ENCODE results near the gene TM4SF20.
"Not testable (repeated sequence)": the region's sequence is repeated elsewhere in the genome, so short reads cannot be mapped to it uniquely, and the experiment has no call there.

TM4SF20 gene

DNA sequence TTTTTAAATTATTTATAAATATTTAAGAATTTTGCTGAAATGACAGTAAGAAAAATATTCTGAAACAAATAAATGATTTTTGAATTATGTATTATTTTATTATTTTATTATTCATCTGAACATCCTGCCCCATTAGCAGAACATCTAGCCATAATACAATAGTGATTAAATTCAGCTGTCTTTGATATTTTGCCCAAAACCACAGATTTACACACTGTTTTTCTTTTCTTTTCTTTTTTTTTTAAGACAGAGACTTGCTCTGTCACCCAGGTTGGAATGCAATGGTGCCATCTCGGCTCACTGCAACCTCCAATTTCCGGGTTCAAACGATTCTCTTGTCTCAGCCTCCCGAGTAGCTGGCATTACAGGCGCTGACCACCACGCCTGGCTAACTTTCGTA, 10.6 kb upstream of the TM4SF20 start:
- Histone ChIP-seq H3K4me1 (ENCODE audit: control insufficient read depth in 2 of 2, insufficient read depth in 1 of 2, low read depth in 1 of 2, low read length in 2 of 2) (no peaks in the 10 kb centered on the region), H4K8ac (ENCODE audit: low read depth, low read length) (no peak overlapping the region), H3K18ac (ENCODE audit: low read length) (no peak overlapping the region), H3K9me3 (replicated peaks in 1 of 2; ENCODE audit: control insufficient read depth in 2 of 2, insufficient read depth in 1 of 2, low read depth in 1 of 2, low read length in 2 of 2) (no peaks in the 10 kb centered on the region), H3K14ac (ENCODE audit: low read length) (no peak overlapping the region), H3K23ac (ENCODE audit: low read depth, low read length, poor library complexity) (no peak overlapping the region), H2BK15ac (ENCODE audit: low read length) (no peak overlapping the region), H3K79me1 (ENCODE audit: low read depth, low read length) (no peaks in the 10 kb centered on the region), H3K36me3 (replicated peaks in 1 of 2; ENCODE audit: control insufficient read depth in 2 of 2, insufficient read depth in 2 of 2, low read length in 2 of 2) (no peaks in the 10 kb centered on the region), H2BK120ac (ENCODE audit: low read depth, low read length) (no peak overlapping the region), H3K27me3 (ENCODE audit: control insufficient read depth in 3 of 3, insufficient read depth in 3 of 3, low read depth in 1 of 3, low read length in 3 of 3) (no peaks in the 10 kb centered on the region), H3K9ac (ENCODE audit: low read depth, low read length, poor library complexity) (no peak overlapping the region), H2AK5ac (ENCODE audit: low read depth, low read length) (no peak overlapping the region), H3K4ac (ENCODE audit: low read length) (no peak overlapping the region), H3K27ac (replicated peaks; ENCODE audit: low read length) (no peak overlapping the region), H2BK12ac (ENCODE audit: low read length) (no peak overlapping the region), H2AFZ (ENCODE audit: low read length) (no peak overlapping the region), H3K4me2 (ENCODE audit: insufficient read depth, low read length, poor library complexity, severe bottlenecking) (no peak overlapping the region), H3K4me3 (ENCODE audit: low read length in 2 of 2) (no peak overlapping the region), H4K91ac (ENCODE audit: low read depth, low read length, poor library complexity) (no peak overlapping the region), H2BK5ac (ENCODE audit: low read length) (no peak overlapping the region)
- DNase-seq (ENCODE audit: low spot score): no peak
- WGBS, 2 donors (ENCODE audit: extremely low coverage in 2 of 2, insufficient read length in 2 of 2, insufficient replicate concordance in 1 of 2): no CpG with 5 or more reads among the region's 7 CpGs

DNA sequence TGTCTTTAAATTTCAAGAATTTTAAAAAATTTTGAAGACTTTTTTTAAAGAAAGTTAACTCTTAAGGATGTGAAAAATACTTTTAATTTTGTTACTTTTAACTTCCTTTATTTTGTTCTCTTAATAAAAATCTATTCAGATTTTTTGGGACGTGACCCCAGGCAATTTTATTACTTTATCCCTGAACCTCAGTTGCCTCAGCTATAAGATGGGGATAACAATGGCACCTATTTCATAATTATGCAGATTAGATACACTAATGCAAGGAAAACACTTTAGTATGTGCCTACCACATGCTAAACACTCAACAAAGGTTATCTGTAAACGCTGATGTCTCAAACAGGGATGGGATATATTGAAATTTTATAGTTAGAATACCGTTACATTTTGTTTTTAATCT, 10.1 kb upstream of the TM4SF20 start:
- no peak overlapping the region for H3K4me2 ChIP-seq (ENCODE audit: insufficient read depth, low read length, poor library complexity, severe bottlenecking)
- H3K4me1 ChIP-seq (ENCODE audit: control insufficient read depth in 2 of 2, insufficient read depth in 1 of 2, low read depth in 1 of 2, low read length in 2 of 2): no peaks in the 10 kb centered on the region
- H3K27ac ChIP-seq (replicated peaks; ENCODE audit: low read length): no peak overlapping the region
- H4K91ac ChIP-seq (ENCODE audit: low read depth, low read length, poor library complexity): no peak overlapping the region
- H2BK15ac ChIP-seq (ENCODE audit: low read length): no peak overlapping the region
- no peak overlapping the region for H3K9ac ChIP-seq (ENCODE audit: low read depth, low read length, poor library complexity)
- H2AFZ ChIP-seq (ENCODE audit: low read length): no peak overlapping the region
- H3K18ac ChIP-seq (ENCODE audit: low read length): no peak overlapping the region
- DNase-seq (ENCODE audit: low spot score): no peak
- H2AK5ac ChIP-seq (ENCODE audit: low read depth, low read length): no peak overlapping the region
- no peaks in the 10 kb centered on the region for H3K9me3 ChIP-seq (replicated peaks in 1 of 2; ENCODE audit: control insufficient read depth in 2 of 2, insufficient read depth in 1 of 2, low read depth in 1 of 2, low read length in 2 of 2)
- no peaks in the 10 kb centered on the region for H3K79me1 ChIP-seq (ENCODE audit: low read depth, low read length)
- no peak overlapping the region for H3K23ac ChIP-seq (ENCODE audit: low read depth, low read length, poor library complexity)
- no peaks in the 10 kb centered on the region for H3K36me3 ChIP-seq (replicated peaks in 1 of 2; ENCODE audit: control insufficient read depth in 2 of 2, insufficient read depth in 2 of 2, low read length in 2 of 2)
- H3K27me3 ChIP-seq (ENCODE audit: control insufficient read depth in 3 of 3, insufficient read depth in 3 of 3, low read depth in 1 of 3, low read length in 3 of 3): no peaks in the 10 kb centered on the region
- H3K4ac ChIP-seq (ENCODE audit: low read length): no peak overlapping the region
- no peak overlapping the region for H2BK120ac ChIP-seq (ENCODE audit: low read depth, low read length)
- no peak overlapping the region for H2BK12ac ChIP-seq (ENCODE audit: low read length)
- no CpG with 5 or more reads among the region's 3 CpGs for WGBS, 2 donors (ENCODE audit: extremely low coverage in 2 of 2, insufficient read length in 2 of 2, insufficient replicate concordance in 1 of 2)
- H2BK5ac ChIP-seq (ENCODE audit: low read length): no peak overlapping the region
- H3K14ac ChIP-seq (ENCODE audit: low read length): no peak overlapping the region
- no peak overlapping the region for H4K8ac ChIP-seq (ENCODE audit: low read depth, low read length)
- no peak overlapping the region for H3K4me3 ChIP-seq (ENCODE audit: low read length in 2 of 2)

DNA sequence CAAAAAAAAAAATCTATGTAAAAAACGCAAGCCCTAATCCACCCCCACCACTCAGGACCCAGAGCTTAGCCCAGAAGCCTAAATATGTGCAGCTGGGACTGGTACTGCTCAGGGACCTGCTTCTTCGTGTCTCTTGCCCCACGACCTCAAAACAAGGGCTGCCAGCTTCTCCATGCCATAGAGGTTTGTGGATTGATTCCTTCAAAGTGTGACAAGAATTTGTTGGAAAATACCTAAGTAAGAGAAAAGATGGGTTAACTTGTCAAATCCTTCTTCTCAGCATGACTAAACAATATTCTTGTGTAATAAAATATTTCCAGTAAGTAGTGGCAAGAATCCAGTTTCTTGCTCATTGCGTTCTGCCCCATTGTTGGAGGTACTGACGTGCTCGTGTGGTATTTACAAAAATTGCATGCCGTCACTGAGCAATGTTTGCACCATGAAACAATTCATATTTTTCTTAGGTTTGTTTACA, 9.5 kb upstream of the TM4SF20 start:
- H3K4me2 ChIP-seq (ENCODE audit: insufficient read depth, low read length, poor library complexity, severe bottlenecking): no peak overlapping the region
- H3K4me3 ChIP-seq (ENCODE audit: low read length in 2 of 2): no peak overlapping the region
- no peak overlapping the region for H4K91ac ChIP-seq (ENCODE audit: low read depth, low read length, poor library complexity)
- H4K8ac ChIP-seq (ENCODE audit: low read depth, low read length): no peak overlapping the region
- no peak overlapping the region for H2AFZ ChIP-seq (ENCODE audit: low read length)
- H3K23ac ChIP-seq (ENCODE audit: low read depth, low read length, poor library complexity): no peak overlapping the region
- H3K4ac ChIP-seq (ENCODE audit: low read length): no peak overlapping the region
- H3K27ac ChIP-seq (replicated peaks; ENCODE audit: low read length): no peak overlapping the region
- H3K79me1 ChIP-seq (ENCODE audit: low read depth, low read length): no peaks in the 10 kb centered on the region
- no peak overlapping the region for H3K14ac ChIP-seq (ENCODE audit: low read length)
- no peak overlapping the region for H2BK12ac ChIP-seq (ENCODE audit: low read length)
- no peaks in the 10 kb centered on the region for H3K27me3 ChIP-seq (ENCODE audit: control insufficient read depth in 3 of 3, insufficient read depth in 3 of 3, low read depth in 1 of 3, low read length in 3 of 3)
- WGBS, 2 donors (ENCODE audit: extremely low coverage in 2 of 2, insufficient read length in 2 of 2, insufficient replicate concordance in 1 of 2): no CpG with 5 or more reads among the region's 7 CpGs
- no peak overlapping the region for H2BK5ac ChIP-seq (ENCODE audit: low read length)
- no peak overlapping the region for H2BK15ac ChIP-seq (ENCODE audit: low read length)
- H2AK5ac ChIP-seq (ENCODE audit: low read depth, low read length): no peak overlapping the region
- no peaks in the 10 kb centered on the region for H3K36me3 ChIP-seq (replicated peaks in 1 of 2; ENCODE audit: control insufficient read depth in 2 of 2, insufficient read depth in 2 of 2, low read length in 2 of 2)
- H3K4me1 ChIP-seq (ENCODE audit: control insufficient read depth in 2 of 2, insufficient read depth in 1 of 2, low read depth in 1 of 2, low read length in 2 of 2): no peaks in the 10 kb centered on the region
- DNase-seq (ENCODE audit: low spot score): no peak
- H2BK120ac ChIP-seq (ENCODE audit: low read depth, low read length): no peak overlapping the region
- no peak overlapping the region for H3K18ac ChIP-seq (ENCODE audit: low read length)
- no peaks in the 10 kb centered on the region for H3K9me3 ChIP-seq (replicated peaks in 1 of 2; ENCODE audit: control insufficient read depth in 2 of 2, insufficient read depth in 1 of 2, low read depth in 1 of 2, low read length in 2 of 2)
- H3K9ac ChIP-seq (ENCODE audit: low read depth, low read length, poor library complexity): no peak overlapping the region

DNA sequence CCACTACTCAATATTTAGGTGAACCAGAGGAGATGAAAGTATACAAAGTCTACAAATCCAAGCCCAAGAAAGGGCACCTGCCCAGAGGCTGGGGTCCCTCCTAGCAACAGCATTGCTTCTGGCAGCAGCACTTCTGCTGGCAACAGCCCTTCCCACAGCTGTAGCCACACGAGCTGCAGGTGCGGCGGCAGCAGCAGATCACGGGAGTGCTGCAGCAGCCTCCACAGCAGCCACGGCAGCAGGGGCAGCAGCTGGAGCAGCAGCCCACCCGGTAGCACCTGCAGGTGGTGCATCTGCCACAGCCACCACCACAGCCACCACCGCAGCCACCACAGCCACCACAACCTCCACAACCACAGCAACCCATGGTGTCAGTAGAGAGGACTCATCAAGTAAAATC, 8.5 kb upstream of the TM4SF20 start, which contains the start of gene SCYGR1:
SCYGR1 (minus strand) TSS at position 367 of the 400 bp plus-strand sequence; CDS start at position 367, 0 bp downstream.
- not testable (repeated sequence) for H3K4me2 ChIP-seq (ENCODE audit: insufficient read depth, low read length, poor library complexity, severe bottlenecking); H3K23ac ChIP-seq (ENCODE audit: low read depth, low read length, poor library complexity); H3K27ac ChIP-seq (replicated peaks; ENCODE audit: low read length); H4K91ac ChIP-seq (ENCODE audit: low read depth, low read length, poor library complexity); H3K4me1 ChIP-seq (ENCODE audit: control insufficient read depth in 2 of 2, insufficient read depth in 1 of 2, low read depth in 1 of 2, low read length in 2 of 2); H3K36me3 ChIP-seq (replicated peaks in 1 of 2; ENCODE audit: control insufficient read depth in 2 of 2, insufficient read depth in 2 of 2, low read length in 2 of 2); H3K4ac ChIP-seq (ENCODE audit: low read length); H2AK5ac ChIP-seq (ENCODE audit: low read depth, low read length); H3K9ac ChIP-seq (ENCODE audit: low read depth, low read length, poor library complexity); H2BK5ac ChIP-seq (ENCODE audit: low read length); H2AFZ ChIP-seq (ENCODE audit: low read length); H4K8ac ChIP-seq (ENCODE audit: low read depth, low read length); H3K27me3 ChIP-seq (ENCODE audit: control insufficient read depth in 3 of 3, insufficient read depth in 3 of 3, low read depth in 1 of 3, low read length in 3 of 3); H3K4me3 ChIP-seq (ENCODE audit: low read length in 2 of 2); H2BK120ac ChIP-seq (ENCODE audit: low read depth, low read length); H3K79me1 ChIP-seq (ENCODE audit: low read depth, low read length); H2BK15ac ChIP-seq (ENCODE audit: low read length); H3K14ac ChIP-seq (ENCODE audit: low read length); H3K9me3 ChIP-seq (replicated peaks in 1 of 2; ENCODE audit: control insufficient read depth in 2 of 2, insufficient read depth in 1 of 2, low read depth in 1 of 2, low read length in 2 of 2); H2BK12ac ChIP-seq (ENCODE audit: low read length); DNase-seq (ENCODE audit: low spot score)
- H3K18ac ChIP-seq (ENCODE audit: low read length): peak within 1 kb of the TSS; percentile 4
- no CpG with 5 or more reads among the region's 7 CpGs for WGBS, 2 donors (ENCODE audit: extremely low coverage in 2 of 2, insufficient read length in 2 of 2, insufficient replicate concordance in 1 of 2)

All from neuronal stem cell (in vitro differentiated cells).